HG02981 (cell line): ENCODE data around the gene SENP3.

Experiments used
- ATAC-seq: cut with Tn5 transposase; IDR thresholded peaks from one replicate; pipeline ENCODE4 v1.9.1; 2021; ENCODE audit warnings: mild to moderate bottlenecking, moderate library complexity; ENCODE audit not compliant: unreplicated experiment

SENP3 gene

GRCh38 chr17:7555320-7555948, 6.3 kb upstream of the SENP3 start:
- no peak for ATAC-seq

- no peak for ATAC-seq
These were observed 5.1 kb upstream of the SENP3 start for GRCh38 chr17:7556627-7557026.

GRCh38 chr17:7557147-7557764, 4.5 kb upstream of the SENP3 start:
- no peak for ATAC-seq

- ATAC-seq: no peak
These were observed 3.8 kb upstream of the SENP3 start for GRCh38 chr17:7557775-7558543.

- no peak for ATAC-seq
These were observed 3.0 kb upstream of the SENP3 start, which contains the start of gene TNFSF13 for GRCh38 chr17:7558544-7559319. Gene TNFSF13, plus strand, starts transcription at chr17:7558750. Its CDS starts 290 bp downstream, at chr17:7559040.

- ATAC-seq: no peak
These were observed 2.2 kb upstream of the SENP3 start for GRCh38 chr17:7559320-7560171.

- ATAC-seq: no peak
These were observed 1.3 kb upstream of the SENP3 start for GRCh38 chr17:7560172-7561027.

- ATAC-seq: peak; percentile 38
These were observed 617 bp upstream of the SENP3 start for GRCh38 chr17:7561028-7561575.

GRCh38 chr17:7562208-7562605, 488 bp downstream of the SENP3 start:
- ATAC-seq: no peak

GRCh38 chr17:7563115-7563869, 1.6 kb downstream of the SENP3 start:
- ATAC-seq: no peak

- no peak for ATAC-seq
These were observed 7.9 kb downstream of the SENP3 start for GRCh38 chr17:7569571-7569970.

GRCh38 chr17:7570351-7570750, 8.6 kb downstream of the SENP3 start:
- ATAC-seq: no peak

- peak; percentile 84 for ATAC-seq
These were observed 10.5 kb downstream of the SENP3 start for GRCh38 chr17:7572338-7572587.

GRCh38 chr17:7572588-7573323, 11.0 kb downstream of the SENP3 start:
- peak; percentile 5 for ATAC-seq

- ATAC-seq: no peak
These were observed 11.8 kb downstream of the SENP3 start for GRCh38 chr17:7573324-7574080.

GRCh38 chr17:7574176-7574953, 12.6 kb downstream of the SENP3 start:
- no peak for ATAC-seq
